SK-N-SH (cell line): ENCODE data around the gene TKTL1. TPM values are rescaled to one million over a fixed set of nuclear protein-coding genes. Genes with fewer than 3 reads are reported as not detected.
"Not testable (repeated sequence)": the region's sequence is repeated elsewhere in the genome, so short reads cannot be mapped to it uniquely, and the experiment has no call there.

Experiments
- CTCF ChIA-PET: fragments of 300-600, 350-600 bp; formaldehyde crosslinking; extraction: SDS; loops from one replicate; lab custom pipeline; 2021; lab: Yijun Ruan, JAX
- POLR2A ChIA-PET: fragments of 350-600 bp; sonication (Branson Sonifier 250); formaldehyde crosslinking; extraction: SDS; loops from one replicate; lab custom pipeline; 2020; ENCODE audit warnings: antibody characterized with exemption, inconsistent platforms; lab: Yijun Ruan, JAX
- DNase-seq: peaks from one replicate; pipeline ENCODE4 v3.0.0; 2012
- H2AFZ ChIP-seq: fragments of 200-600 bp; sonication (generic); 2 replicates; pipeline ENCODE4 v1.8.1; 2016; ENCODE audit warnings: antibody characterized with exemption, mild to moderate bottlenecking, low read depth
- H3F3A ChIP-seq: fragments of 200-600 bp; sonication (generic); replicated peaks from 2 replicates; pipeline ENCODE3; 2016; ENCODE audit warnings: antibody characterized with exemption, mild to moderate bottlenecking; ENCODE audit not compliant: insufficient read depth
- H3K27ac ChIP-seq, 2 experiments: fragments of 200-500 bp in 1 of 2; fragments of 200-600 bp in 1 of 2; sonication (Bioruptor generic) in 1 of 2; sonication (generic), shearing (Covaris generic) in 1 of 2; 2 replicates each; pipeline versions ENCODE4 v1.5.1 to v1.6.1; 2014 to 2016; ENCODE audit warnings: low read depth in 2 of 2, inconsistent platforms in 1 of 2, low read length in 1 of 2, mild to moderate bottlenecking in 1 of 2, mixed read lengths in 1 of 2
- H3K27me3 ChIP-seq: fragments of 200-600 bp; sonication (generic), shearing (Covaris generic); 2 replicates; pipeline ENCODE4 v1.6.1; 2016; ENCODE audit warnings: mixed run types; ENCODE audit not compliant: insufficient read depth
- H3K36me3 ChIP-seq, 2 experiments: fragments of 200-500 bp in 1 of 2; fragments of 200-600 bp in 1 of 2; sonication (Bioruptor generic) in 1 of 2; sonication (generic) in 1 of 2; replicated peaks in 1 of 2; 2 replicates each; pipeline versions ENCODE3 to v1.5.1; 2014 to 2016; ENCODE audit warnings: low read length in 1 of 2, mild to moderate bottlenecking in 1 of 2; ENCODE audit not compliant: insufficient read depth in 2 of 2, control insufficient read depth in 1 of 2
- H3K4me1 ChIP-seq, 2 experiments: fragments of 200-500 bp in 1 of 2; fragments of 200-600 bp in 1 of 2; sonication (Bioruptor generic) in 1 of 2; sonication (generic), shearing (Covaris generic) in 1 of 2; 2 replicates each; pipeline versions ENCODE4 v1.5.1 to v1.6.1; 2014 to 2016; ENCODE audit warnings: low read depth in 1 of 2, low read length in 1 of 2, mixed run types in 1 of 2; ENCODE audit not compliant: insufficient read depth in 2 of 2, control insufficient read depth in 1 of 2
- H3K4me2 ChIP-seq: fragments of 200-600 bp; sonication (generic), shearing (Covaris generic); 2 replicates; pipeline ENCODE4 v1.6.1; 2017; ENCODE audit warnings: mixed run types
- H3K4me3 ChIP-seq, 2 experiments: fragments of 200-500 bp in 1 of 2; fragments of 200-600 bp in 1 of 2; sonication (Bioruptor generic) in 1 of 2; sonication (generic), shearing (Covaris generic) in 1 of 2; 2 replicates each; pipeline versions ENCODE4 v1.5.1 to v1.8.1; 2014 to 2016; ENCODE audit warnings: low read depth in 2 of 2, inconsistent platforms in 1 of 2, low read length in 1 of 2, mild to moderate bottlenecking in 1 of 2, mixed read lengths in 1 of 2, moderate library complexity in 1 of 2
- H3K79me2 ChIP-seq: fragments of 200-600 bp; sonication (generic); 2 replicates; pipeline ENCODE4 v1.8.1; 2017; ENCODE audit warnings: mild to moderate bottlenecking; ENCODE audit not compliant: insufficient read depth
- H3K9ac ChIP-seq: fragments of 200-600 bp; sonication (generic); 2 replicates; pipeline ENCODE4 v1.6.1; 2017; ENCODE audit warnings: mixed run types
- H3K9me2 ChIP-seq: fragments of 200-600 bp; sonication (generic); 2 replicates; pipeline ENCODE4 v1.6.1; 2017; ENCODE audit warnings: mixed run types
- H3K9me3 ChIP-seq: fragments of 200-600 bp; sonication (generic); 2 replicates; pipeline ENCODE4 v1.6.1; 2017; ENCODE audit warnings: mixed run types, mild to moderate bottlenecking, moderate library complexity
- H4K20me1 ChIP-seq: fragments of 200-600 bp; sonication (generic); 2 replicates; pipeline ENCODE4 v1.6.1; 2017; ENCODE audit warnings: mild to moderate bottlenecking, mixed run types; ENCODE audit not compliant: insufficient read depth
- CTCF ChIP-seq: fragments of 200-600 bp; sonication (generic); IDR thresholded peaks from 2 replicates; pipeline ENCODE4 v1.6.1; 2017; ENCODE audit warnings: antibody characterized with exemption, mild to moderate bottlenecking, moderate library complexity
- ELF1 ChIP-seq: IDR thresholded peaks from 2 replicates; pipeline ENCODE4 v1.4.0; 2012
- EZH2phosphoT487 ChIP-seq: fragments of 200-600 bp; sonication (generic); IDR thresholded peaks from 2 replicates; pipeline ENCODE4 v1.6.1; 2017; ENCODE audit warnings: low read depth, mixed run types, mild to moderate bottlenecking, antibody characterized with exemption, moderate library complexity, borderline replicate concordance
- FOSL2 ChIP-seq: IDR thresholded peaks from 2 replicates; pipeline ENCODE4 v1.4.0; 2012; ENCODE audit warnings: low read depth, mild to moderate bottlenecking, moderate library complexity, borderline replicate concordance
- FOXM1 ChIP-seq: IDR thresholded peaks from 2 replicates; pipeline ENCODE4 v1.4.0; 2012; ENCODE audit warnings: low read depth, mild to moderate bottlenecking
- GABPA ChIP-seq: IDR thresholded peaks from 2 replicates; pipeline ENCODE4 v1.4.0; 2012; ENCODE audit warnings: low read depth, mild to moderate bottlenecking
- PBX3 ChIP-seq: IDR thresholded peaks from 2 replicates; pipeline ENCODE4; 2012
- POLR2AphosphoS5 ChIP-seq: IDR thresholded peaks from 2 replicates; pipeline ENCODE4 v1.6.1; 2012; ENCODE audit warnings: low read depth, low read length
- REST ChIP-seq: IDR thresholded peaks from 2 replicates; pipeline ENCODE4 v1.6.1; 2012; ENCODE audit warnings: mild to moderate bottlenecking, low read depth, low read length, moderate library complexity
- RFX5 ChIP-seq: IDR thresholded peaks from 2 replicates; pipeline ENCODE4 v1.6.1; 2012; ENCODE audit warnings: mild to moderate bottlenecking, improper control_type of control experiment, low read length
- TCF12 ChIP-seq: IDR thresholded peaks from 2 replicates; pipeline ENCODE4 v1.4.0; 2012
- TEAD4 ChIP-seq: IDR thresholded peaks from 2 replicates; pipeline ENCODE4 v1.4.0; 2012; ENCODE audit warnings: mild to moderate bottlenecking, borderline replicate concordance; ENCODE audit not compliant: insufficient read depth
- USF1 ChIP-seq: IDR thresholded peaks from 2 replicates; pipeline ENCODE4 v1.4.0; 2012; ENCODE audit warnings: low read depth, borderline replicate concordance
- WGBS: methylation state at CpG from one replicate; pipeline ENCODE4 v1.1.6; 2017; ENCODE audit warnings: low lambda C conversion rate; 5-methylcytosine and 5-hydroxymethylcytosine counted together
- polyA plus RNA-seq, 3 experiments: library from polyadenylated mRNA; depleted of rRNA; stranded (reverse); fragments of >200 nt; gene quantifications; 2 replicates each; pipeline ENCODE4 v1.2.3, GENCODE V29; 2012

The TKTL1 gene
- polyA plus RNA-seq, 1 of the 3 experiments (the other 2 are of a cell fraction) = not detected

- no peak for TF ChIP-seq FOSL2
- TF ChIP-seq GABPA = no peak
- TF ChIP-seq FOXM1 = no peak
- TF ChIP-seq EZH2phosphoT487 = no peak
- no peak for TF ChIP-seq POLR2AphosphoS5
- TF ChIP-seq TEAD4 = no peak
- no peak for TF ChIP-seq USF1
- TF ChIP-seq TCF12 = no peak
- no peak for TF ChIP-seq ELF1
- TF ChIP-seq RFX5 = no peak
- TF ChIP-seq CTCF = no peak
- no peak for TF ChIP-seq PBX3
- no peak for TF ChIP-seq REST
- 64% methylated on average over 7 of the region's 8 CpGs for WGBS
- Histone ChIP-seq H3K79me2 (no peaks in the 10 kb centered on the region), H3K9me3 (no peaks in the 10 kb centered on the region), H3K27me3 (peaks cover 6% of the 10 kb centered on the region), H3K4me2 (no peak overlapping the region), H4K20me1 (no peaks in the 10 kb centered on the region), H3K9ac (no peak overlapping the region), H2AFZ (no peak overlapping the region), H3K27ac (no peak overlapping the region), H3F3A (no peaks in the 10 kb centered on the region), H3K36me3 (no peaks in the 10 kb centered on the region), H3K4me1 (no peaks in the 10 kb centered on the region; a peak in 1 of 4 replicates), H3K9me2 (no peaks in the 10 kb centered on the region), H3K4me3 (no peak overlapping the region)
- no peak for DNase-seq
- ChIA-PET CTCF (no interaction called here), POLR2A (no interaction called here)
Measured at GRCh38 chrX:154300816-154301215, 5.2 kb downstream of the TKTL1 start.

GRCh38 chrX:154302998-154303397 lies 7.4 kb downstream of the TKTL1 start:
- H3K27me3 ChIP-seq = peaks cover 26% of the 10 kb centered on the region
- H3F3A ChIP-seq, H3K9me2 ChIP-seq, DNase-seq, H2AFZ ChIP-seq, H3K27ac ChIP-seq, H3K9ac ChIP-seq, H3K4me2 ChIP-seq, H3K36me3 ChIP-seq, H4K20me1 ChIP-seq, H3K79me2 ChIP-seq, H3K9me3 ChIP-seq, H3K4me1 ChIP-seq, CTCF ChIA-PET, H3K4me3 ChIP-seq: not testable (repeated sequence)
- POLR2A ChIA-PET = interaction anchor here (0.7 kb wide), 1 partner anchor 171 kb away, joined by 3 read pairs; no protein-coding TSS in a partner anchor
- 61% methylated on average over 7 of the region's 7 CpGs for WGBS
